Tongue (tissue), 2 donors: ENCODE measurements around the gene SYNE3. TPM values are rescaled to one million over a fixed set of nuclear protein-coding genes. Genes with fewer than 3 reads are reported as not detected.

Source experiments
- DNase-seq: peaks from one replicate; pipeline ENCODE4 v3.0.0-alpha.2; 2015
- total RNA-seq: library from RNA; depleted of rRNA; stranded (reverse); fragments of >200 nt; gene quantifications from one replicate; pipeline ENCODE4 v1.2.3, GENCODE V29; 2014

SYNE3 gene
- total RNA-seq, 1 donor from 2014 or later = 15.2 TPM

GRCh38 chr14:95505030-95505589 lies 11.3 kb downstream of the SYNE3 start:
- DNase-seq = no peak

- no peak for DNase-seq
These were observed 12.1 kb downstream of the SYNE3 start for GRCh38 chr14:95504135-95505029.

- no peak for DNase-seq
These were observed 12.9 kb downstream of the SYNE3 start for GRCh38 chr14:95503365-95504134.

GRCh38 chr14:95502381-95502950 lies 14.0 kb downstream of the SYNE3 start:
- DNase-seq = no peak

GRCh38 chr14:95500772-95501401 lies 15.6 kb downstream of the SYNE3 start:
- DNase-seq = no peak

- DNase-seq = no peak
These were observed 16.2 kb downstream of the SYNE3 start for GRCh38 chr14:95500201-95500681.

GRCh38 chr14:95499354-95499750 lies 17.1 kb downstream of the SYNE3 start:
- no peak for DNase-seq

- peak; percentile 88 for DNase-seq
These were observed 17.7 kb downstream of the SYNE3 start for GRCh38 chr14:95498622-95499353.

GRCh38 chr14:95497561-95498011 lies 18.9 kb downstream of the SYNE3 start:
- DNase-seq = peak; percentile 92

- peak; percentile 94 for DNase-seq
These were observed 19.7 kb downstream of the SYNE3 start for GRCh38 chr14:95496690-95497259.

- DNase-seq = no peak
These were observed 20.3 kb downstream of the SYNE3 start for GRCh38 chr14:95496111-95496681.

- no peak for DNase-seq
These were observed 20.9 kb downstream of the SYNE3 start for GRCh38 chr14:95495538-95496025.

- DNase-seq = no peak
These were observed 21.4 kb downstream of the SYNE3 start for GRCh38 chr14:95495076-95495475.

- DNase-seq = no peak
These were observed 22.0 kb downstream of the SYNE3 start for GRCh38 chr14:95494456-95494855.

- no peak for DNase-seq
These were observed 22.5 kb downstream of the SYNE3 start for GRCh38 chr14:95493976-95494375.

GRCh38 chr14:95493503-95493902 lies 22.9 kb downstream of the SYNE3 start:
- no peak for DNase-seq

GRCh38 chr14:95491936-95492608 lies 24.4 kb downstream of the SYNE3 start:
- DNase-seq = no peak

GRCh38 chr14:95490727-95491451 lies 25.6 kb downstream of the SYNE3 start:
- no peak for DNase-seq

- DNase-seq = peak; percentile 47
These were observed 26.3 kb downstream of the SYNE3 start for GRCh38 chr14:95490138-95490509.
